Glutamatergic neuron (in vitro differentiated cells): Measurements from ENCODE around the gene FKBP1C. TPM values are rescaled to one million over a fixed set of nuclear protein-coding genes. Genes with fewer than 3 reads are reported as not detected.
"Not testable (repeated sequence)": the region's sequence is repeated elsewhere in the genome, so short reads cannot be mapped to it uniquely, and the experiment has no call there.

Source experiments
- DNase-seq: peaks from one replicate; pipeline ENCODE4 v3.0.0; 2022
- H3K27ac Mint-ChIP-seq: one replicate; pipeline ENCODE4 v1.8.0; 2020; ENCODE audit warnings: mild to moderate bottlenecking, mixed read lengths, inconsistent platforms; ENCODE audit not compliant: unreplicated experiment
- H3K27me3 Mint-ChIP-seq: one replicate; pipeline ENCODE4 v1.8.0; 2020; ENCODE audit warnings: mild to moderate bottlenecking, moderate library complexity, mixed read lengths, inconsistent platforms; ENCODE audit not compliant: unreplicated experiment
- H3K36me3 Mint-ChIP-seq: one replicate; pipeline ENCODE4 v1.8.0; 2020; ENCODE audit warnings: mild to moderate bottlenecking, mixed read lengths, inconsistent platforms; ENCODE audit not compliant: unreplicated experiment
- H3K4me1 Mint-ChIP-seq: one replicate; pipeline ENCODE4 v1.8.0; 2020; ENCODE audit warnings: mild to moderate bottlenecking, low read depth, mixed read lengths, inconsistent platforms; ENCODE audit not compliant: unreplicated experiment
- H3K4me3 Mint-ChIP-seq: one replicate; pipeline ENCODE4 v1.8.0; 2020; ENCODE audit warnings: mild to moderate bottlenecking, mixed read lengths, inconsistent platforms; ENCODE audit not compliant: unreplicated experiment
- H3K9me3 Mint-ChIP-seq: one replicate; pipeline ENCODE4 v1.8.0; 2020; ENCODE audit warnings: mild to moderate bottlenecking, moderate library complexity, mixed read lengths, inconsistent platforms; ENCODE audit not compliant: unreplicated experiment
- total RNA-seq: library from RNA; stranded (reverse); fragmentation: NEBNext Ultra II Directional; extraction: Animal tissue kit (Norgen Biotek cat#: 25700); gene quantifications from one replicate; pipeline ENCODE4 v1.2.1, GENCODE V29; 2021; ENCODE audit not compliant: unreplicated experiment
- TF ChIP-seq, protein P1 (sequence below): fragments of 200-600 bp; sonication (generic); IDR thresholded peaks from one replicate; pipeline ENCODE4 v1.5.0; 2021; ENCODE audit not compliant: partially characterized antibody, unreplicated experiment

FKBP1C gene
- total RNA-seq, 1 donor from 2014 or later = not detected

DNA sequence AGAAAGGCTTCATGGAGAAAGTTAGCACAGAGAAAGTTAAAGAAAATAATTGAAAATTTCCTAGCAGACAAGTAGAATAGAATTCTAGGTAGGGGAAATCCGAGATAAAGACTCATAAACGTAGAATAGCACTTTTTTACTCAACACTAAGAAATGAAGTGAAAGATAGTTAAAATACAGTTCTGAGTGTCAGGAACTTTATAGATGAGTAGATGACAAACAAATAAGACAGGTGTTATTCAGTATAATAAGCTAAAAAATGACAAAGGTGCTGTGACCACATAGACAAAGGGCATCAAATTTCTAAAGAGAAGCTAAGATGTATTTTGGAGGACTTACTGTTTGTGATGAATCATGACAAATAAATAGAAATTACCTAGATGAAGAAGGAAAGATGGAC, 12.9 kb downstream of the FKBP1C start:
- TF ChIP-seq, protein P1, sequence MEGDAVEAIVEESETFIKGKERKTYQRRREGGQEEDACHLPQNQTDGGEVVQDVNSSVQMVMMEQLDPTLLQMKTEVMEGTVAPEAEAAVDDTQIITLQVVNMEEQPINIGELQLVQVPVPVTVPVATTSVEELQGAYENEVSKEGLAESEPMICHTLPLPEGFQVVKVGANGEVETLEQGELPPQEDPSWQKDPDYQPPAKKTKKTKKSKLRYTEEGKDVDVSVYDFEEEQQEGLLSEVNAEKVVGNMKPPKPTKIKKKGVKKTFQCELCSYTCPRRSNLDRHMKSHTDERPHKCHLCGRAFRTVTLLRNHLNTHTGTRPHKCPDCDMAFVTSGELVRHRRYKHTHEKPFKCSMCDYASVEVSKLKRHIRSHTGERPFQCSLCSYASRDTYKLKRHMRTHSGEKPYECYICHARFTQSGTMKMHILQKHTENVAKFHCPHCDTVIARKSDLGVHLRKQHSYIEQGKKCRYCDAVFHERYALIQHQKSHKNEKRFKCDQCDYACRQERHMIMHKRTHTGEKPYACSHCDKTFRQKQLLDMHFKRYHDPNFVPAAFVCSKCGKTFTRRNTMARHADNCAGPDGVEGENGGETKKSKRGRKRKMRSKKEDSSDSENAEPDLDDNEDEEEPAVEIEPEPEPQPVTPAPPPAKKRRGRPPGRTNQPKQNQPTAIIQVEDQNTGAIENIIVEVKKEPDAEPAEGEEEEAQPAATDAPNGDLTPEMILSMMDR = no peak
- Mint-ChIP-seq H3K4me1 (no peaks in the 10 kb centered on the region), H3K36me3 (no peaks in the 10 kb centered on the region), H3K27ac (no peak overlapping the region), H3K27me3 (no peaks in the 10 kb centered on the region), H3K9me3 (peaks cover 7% of the 10 kb centered on the region), H3K4me3 (no peak overlapping the region)
- no peak for DNase-seq

DNA sequence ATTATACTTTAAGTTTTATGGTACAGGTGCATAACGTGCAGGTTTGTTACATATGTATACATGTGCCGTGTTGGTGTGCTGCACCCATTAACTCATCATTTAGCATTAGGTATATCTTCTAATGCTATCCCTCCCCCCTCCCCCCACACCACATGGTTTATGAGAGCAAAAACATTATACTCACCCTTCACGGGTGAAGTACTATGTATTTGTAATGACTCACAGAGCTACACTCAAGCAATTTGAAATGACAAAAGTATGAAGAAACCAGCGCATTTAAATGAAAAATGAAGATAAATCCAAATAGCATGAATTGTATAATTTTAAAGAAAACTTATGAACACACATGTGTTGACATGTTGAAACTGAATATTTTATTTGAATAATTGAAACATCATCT, 14.7 kb downstream of the FKBP1C start:
- H3K27ac Mint-ChIP-seq, H3K4me3 Mint-ChIP-seq, H3K36me3 Mint-ChIP-seq, H3K27me3 Mint-ChIP-seq, H3K4me1 Mint-ChIP-seq, DNase-seq: not testable (repeated sequence)
- peaks cover 11% of the 10 kb centered on the region for H3K9me3 Mint-ChIP-seq

DNA sequence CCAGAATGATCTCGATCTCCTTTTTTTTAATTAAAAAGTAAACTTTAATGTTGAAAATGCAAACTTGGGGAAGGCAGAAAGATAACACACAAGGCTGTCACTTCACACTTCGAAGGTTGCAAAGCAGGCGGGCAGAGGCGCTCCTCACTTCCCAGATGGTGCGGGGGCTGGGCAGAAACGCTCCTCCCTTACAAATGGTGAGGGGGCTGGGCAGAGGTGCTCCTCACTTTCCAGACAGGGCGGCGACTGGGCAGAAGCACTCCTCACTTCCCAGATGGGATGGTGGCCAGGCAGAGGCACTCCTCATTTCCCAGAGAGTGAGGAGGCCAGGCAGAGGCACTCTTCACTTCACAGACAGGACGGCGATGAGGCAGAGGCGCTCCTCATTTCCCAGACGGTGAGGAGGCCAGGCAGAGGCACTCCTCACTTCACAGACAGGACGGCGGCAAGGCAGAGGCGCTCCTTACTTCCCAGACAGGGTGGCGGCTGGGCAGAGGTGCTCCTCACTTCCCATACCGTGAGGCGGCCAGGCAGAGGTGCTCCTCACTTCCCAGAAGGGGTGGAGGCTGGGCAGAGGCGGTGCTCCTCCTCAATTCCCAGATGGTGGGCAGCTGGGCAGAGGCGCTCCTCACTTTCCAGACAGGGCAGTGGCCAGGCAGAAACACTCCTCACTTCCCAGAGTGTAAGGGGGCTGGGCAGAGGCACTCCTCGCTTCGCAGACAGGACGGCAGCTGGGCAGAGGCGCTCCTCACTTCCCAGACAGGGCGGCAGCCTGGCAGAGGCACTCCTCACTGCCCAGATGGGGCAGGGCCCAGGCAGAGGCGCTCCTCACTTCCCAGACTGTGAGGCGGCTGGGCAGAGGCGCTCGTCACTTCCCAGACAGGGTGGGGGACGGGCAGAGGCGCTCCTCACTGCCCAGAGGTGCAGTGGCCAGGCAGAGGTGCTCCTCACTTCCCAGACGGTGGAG, 16.9 kb downstream of the FKBP1C start:
- H3K27me3 Mint-ChIP-seq, H3K27ac Mint-ChIP-seq, H3K4me3 Mint-ChIP-seq, H3K36me3 Mint-ChIP-seq, DNase-seq, H3K4me1 Mint-ChIP-seq: not testable (repeated sequence)
- peaks cover 11% of the 10 kb centered on the region for H3K9me3 Mint-ChIP-seq

DNA sequence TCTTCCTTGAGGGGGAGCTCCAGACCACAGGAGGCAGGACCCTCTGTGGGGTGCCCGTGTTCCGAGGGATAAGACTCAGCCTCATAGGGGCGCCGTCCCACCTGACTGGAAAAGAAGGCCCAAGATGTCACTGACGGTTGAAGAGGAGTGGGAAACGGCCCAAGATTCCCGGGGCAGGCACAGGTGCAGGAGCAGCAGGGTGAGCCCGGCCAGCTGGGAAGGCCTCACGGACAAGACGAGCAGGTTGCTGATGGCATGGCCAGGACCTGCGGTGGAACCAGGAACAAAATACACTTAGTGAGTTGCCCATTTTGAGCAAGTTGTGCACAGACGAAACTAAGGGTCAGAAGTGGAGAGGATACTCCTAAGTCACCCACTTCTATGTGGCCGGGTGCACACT, 18.8 kb downstream of the FKBP1C start:
- not testable (repeated sequence) for DNase-seq, H3K36me3 Mint-ChIP-seq, H3K27me3 Mint-ChIP-seq, H3K4me3 Mint-ChIP-seq, H3K27ac Mint-ChIP-seq, H3K4me1 Mint-ChIP-seq
- peaks cover 14% of the 10 kb centered on the region for H3K9me3 Mint-ChIP-seq

DNA sequence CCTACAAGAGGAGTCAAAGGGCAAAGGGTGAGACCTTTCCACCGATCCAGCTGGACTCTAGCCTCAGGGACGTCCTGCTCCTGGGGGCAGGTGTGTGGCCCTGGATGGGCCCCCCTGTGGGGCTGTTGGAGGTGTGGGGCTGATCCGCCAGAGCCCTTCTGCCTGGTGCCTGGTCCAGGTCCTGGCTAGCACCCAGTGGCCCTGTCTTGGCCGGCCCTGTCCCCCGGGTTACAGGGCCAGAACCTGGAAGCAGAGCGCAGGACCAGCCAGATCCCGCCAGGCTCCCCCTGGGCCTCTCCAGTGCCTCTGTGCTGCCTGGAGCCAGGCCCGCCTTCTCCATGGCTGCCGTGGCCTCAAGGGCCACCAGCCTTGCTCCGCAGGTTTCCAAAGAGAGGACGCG, 19.2 kb downstream of the FKBP1C start:
- DNase-seq, H3K4me3 Mint-ChIP-seq, H3K27me3 Mint-ChIP-seq, H3K4me1 Mint-ChIP-seq, H3K36me3 Mint-ChIP-seq, H3K27ac Mint-ChIP-seq: not testable (repeated sequence)
- peaks cover 15% of the 10 kb centered on the region for H3K9me3 Mint-ChIP-seq

DNA sequence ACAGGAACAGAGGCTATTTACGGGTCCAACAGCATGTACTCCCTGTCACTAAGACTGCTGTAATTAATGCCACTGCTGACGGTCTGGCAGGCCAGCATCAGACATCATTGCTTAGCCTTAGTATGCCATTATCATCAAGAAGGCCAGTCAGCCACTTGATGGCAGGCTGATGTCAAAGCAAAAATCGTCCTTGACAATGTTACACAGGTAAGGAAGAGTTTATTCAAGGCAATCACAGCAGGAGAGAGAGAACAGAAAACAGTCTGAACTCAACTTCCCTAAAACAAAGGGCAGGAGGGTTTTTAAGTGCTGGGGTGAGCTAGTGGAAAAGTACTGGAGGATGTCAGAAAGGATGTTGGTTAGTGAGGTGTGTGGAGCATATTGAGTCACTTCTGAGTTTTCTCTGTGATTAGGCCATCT, 25.1 kb downstream of the FKBP1C start:
- no peaks in the 10 kb centered on the region for H3K4me1 Mint-ChIP-seq
- no peak overlapping the region for H3K27ac Mint-ChIP-seq
- no peak overlapping the region for H3K4me3 Mint-ChIP-seq
- TF ChIP-seq, protein P1 = no peak
- no peak for DNase-seq
- no peaks in the 10 kb centered on the region for H3K27me3 Mint-ChIP-seq
- no peaks in the 10 kb centered on the region for H3K36me3 Mint-ChIP-seq
- H3K9me3 Mint-ChIP-seq = peaks cover 4% of the 10 kb centered on the region

DNA sequence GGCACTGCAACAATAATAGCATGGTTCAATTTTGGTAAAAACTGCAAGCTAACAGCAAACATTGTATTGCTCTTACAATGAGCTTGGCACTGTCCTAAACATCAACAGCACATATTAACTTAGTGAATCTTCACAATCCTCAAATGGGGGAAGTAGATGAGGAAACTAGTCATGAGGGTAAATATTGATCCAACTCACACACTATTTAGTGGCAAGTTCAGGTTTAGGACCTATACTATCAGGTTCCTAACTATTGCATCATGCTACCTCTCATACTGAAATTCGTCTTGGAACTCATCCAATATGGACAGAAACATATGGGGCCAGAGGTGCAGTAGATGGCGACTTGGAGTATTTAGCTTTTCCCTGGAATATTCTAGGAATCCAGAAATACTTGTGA, 34.2 kb downstream of the FKBP1C start:
- H3K27me3 Mint-ChIP-seq = peaks cover 1% of the 10 kb centered on the region
- H3K9me3 Mint-ChIP-seq = peaks cover 2% of the 10 kb centered on the region
- TF ChIP-seq, protein P1 = no peak
- no peak for DNase-seq
- no peaks in the 10 kb centered on the region for H3K36me3 Mint-ChIP-seq
- H3K4me3 Mint-ChIP-seq = no peak overlapping the region
- H3K27ac Mint-ChIP-seq = no peak overlapping the region
- H3K4me1 Mint-ChIP-seq = no peaks in the 10 kb centered on the region
